HUES48 (cell line): Measurements from ENCODE around the gene ABRACL.
A peak's percentile ranks its signal among the peaks of the same experiment; 100 is the strongest.
"Not testable (repeated sequence)": the region's sequence is repeated elsewhere in the genome, so short reads cannot be mapped to it uniquely, and the experiment has no call there.

Experiments
- H3K27ac ChIP-seq: one replicate; pipeline ENCODE4 v1.7.0; 2013; ENCODE audit warnings: low read depth, low read length, inconsistent platforms
- H3K27me3 ChIP-seq: 2 replicates; pipeline ENCODE4 v1.6.1; 2013; ENCODE audit warnings: mild to moderate bottlenecking, low read length; ENCODE audit not compliant: control insufficient read depth, insufficient read depth
- H3K36me3 ChIP-seq: 2 replicates; pipeline ENCODE4 v1.6.1; 2013; ENCODE audit warnings: low read length; ENCODE audit not compliant: control insufficient read depth, insufficient read depth
- H3K4me1 ChIP-seq: 2 replicates; pipeline ENCODE4 v1.6.1; 2013; ENCODE audit warnings: mild to moderate bottlenecking, low read length; ENCODE audit not compliant: control insufficient read depth, insufficient read depth
- H3K4me3 ChIP-seq: 2 replicates; pipeline ENCODE4 v1.5.1; 2013; ENCODE audit warnings: mild to moderate bottlenecking, low read depth, low read length
- H3K9ac ChIP-seq: 2 replicates; pipeline ENCODE4 v1.6.1; 2013; ENCODE audit warnings: mild to moderate bottlenecking, low read depth, low read length, moderate library complexity
- H3K9me3 ChIP-seq: 2 replicates; pipeline ENCODE4 v1.6.1; 2013; ENCODE audit warnings: low read length; ENCODE audit not compliant: control insufficient read depth, insufficient read depth

ABRACL gene

GRCh38 chr6:139029470-139030227 lies 1.1 kb downstream of the ABRACL start:
- peak overlapping the region; percentile 92 for H3K27ac ChIP-seq

GRCh38 chr6:139030228-139030963 lies 1.9 kb downstream of the ABRACL start:
- peaks cover 20% of the 10 kb centered on the region for H3K36me3 ChIP-seq
- peak overlapping the region; percentile 92 for H3K4me3 ChIP-seq
- H3K4me1 ChIP-seq, result peaks cover 38% of the 10 kb centered on the region
- H3K9ac ChIP-seq, result peak overlapping the region; percentile 90; the same call in 1 of the 2 replicates
- no peaks in the 10 kb centered on the region for H3K27me3 ChIP-seq
- no peaks in the 10 kb centered on the region for H3K9me3 ChIP-seq
- H3K27ac ChIP-seq, result peak overlapping the region; percentile 92

More at GRCh38 chr6:139029470-139030227, 1.1 kb downstream of the ABRACL start:
- no peaks in the 10 kb centered on the region for H3K9me3 ChIP-seq
- peaks cover 12% of the 10 kb centered on the region for H3K36me3 ChIP-seq
- peak overlapping the region; percentile 92 for H3K4me3 ChIP-seq
- H3K27me3 ChIP-seq, result no peaks in the 10 kb centered on the region
- H3K9ac ChIP-seq, result peak overlapping the region; percentile 90
- peaks cover 38% of the 10 kb centered on the region for H3K4me1 ChIP-seq

- no peak overlapping the region for H3K4me3 ChIP-seq
- no peaks in the 10 kb centered on the region for H3K27me3 ChIP-seq
- H3K9ac ChIP-seq, result no peak overlapping the region
- peaks cover 82% of the 10 kb centered on the region for H3K36me3 ChIP-seq
- H3K4me1 ChIP-seq, result peaks cover 15% of the 10 kb centered on the region; the same call in 1 of the 2 replicates
- no peak overlapping the region for H3K27ac ChIP-seq
- no peaks in the 10 kb centered on the region for H3K9me3 ChIP-seq
These were observed 8.9 kb downstream of the ABRACL start for GRCh38 chr6:139037490-139037889.

- H3K36me3 ChIP-seq, result peaks cover 39% of the 10 kb centered on the region
- H3K27me3 ChIP-seq, result no peaks in the 10 kb centered on the region
- H3K4me1 ChIP-seq, result no peaks in the 10 kb centered on the region
- no peak overlapping the region for H3K4me3 ChIP-seq
- H3K9me3 ChIP-seq, result no peaks in the 10 kb centered on the region
- no peak overlapping the region for H3K9ac ChIP-seq
- no peak overlapping the region for H3K27ac ChIP-seq
These were observed 15.7 kb downstream of the ABRACL start for GRCh38 chr6:139044250-139044649.

- H3K4me3 ChIP-seq, result no peak overlapping the region
- no peaks in the 10 kb centered on the region for H3K9me3 ChIP-seq
- H3K27me3 ChIP-seq, result no peaks in the 10 kb centered on the region
- H3K27ac ChIP-seq, result no peak overlapping the region
- H3K9ac ChIP-seq, result no peak overlapping the region
- H3K4me1 ChIP-seq, result no peaks in the 10 kb centered on the region
- H3K36me3 ChIP-seq, result peaks cover 6% of the 10 kb centered on the region
These were observed 19.1 kb downstream of the ABRACL start for GRCh38 chr6:139047677-139048076.

- not testable (repeated sequence) for H3K36me3 ChIP-seq, H3K27ac ChIP-seq, H3K4me1 ChIP-seq, H3K9ac ChIP-seq, H3K9me3 ChIP-seq, H3K4me3 ChIP-seq, H3K27me3 ChIP-seq
These were observed 20.4 kb downstream of the ABRACL start for GRCh38 chr6:139048912-139049311.

- H3K9ac ChIP-seq, H3K4me3 ChIP-seq, H3K9me3 ChIP-seq, H3K4me1 ChIP-seq, H3K27ac ChIP-seq, H3K27me3 ChIP-seq, H3K36me3 ChIP-seq: not testable (repeated sequence)
These were observed 21.7 kb downstream of the ABRACL start for GRCh38 chr6:139050131-139050769.

GRCh38 chr6:139050770-139051313 lies 22.3 kb downstream of the ABRACL start:
- no peak overlapping the region for H3K9ac ChIP-seq
- no peaks in the 10 kb centered on the region for H3K36me3 ChIP-seq

GRCh38 chr6:139051396-139052060 lies 23.0 kb downstream of the ABRACL start:
- H3K4me1 ChIP-seq, result no peaks in the 10 kb centered on the region
- H3K27ac ChIP-seq, result no peak overlapping the region
- no peak overlapping the region for H3K4me3 ChIP-seq
- H3K27me3 ChIP-seq, result no peaks in the 10 kb centered on the region
- no peak overlapping the region for H3K9ac ChIP-seq
- H3K36me3 ChIP-seq, result no peaks in the 10 kb centered on the region
- no peaks in the 10 kb centered on the region for H3K9me3 ChIP-seq

More at GRCh38 chr6:139050770-139051313, 22.3 kb downstream of the ABRACL start:
- Histone ChIP-seq H3K27me3 (no peaks in the 10 kb centered on the region), H3K4me1 (no peaks in the 10 kb centered on the region), H3K9me3 (no peaks in the 10 kb centered on the region), H3K4me3 (no peak overlapping the region), H3K27ac (no peak overlapping the region)

- H3K4me3 ChIP-seq, result no peak overlapping the region
- H3K4me1 ChIP-seq, result no peaks in the 10 kb centered on the region
- no peak overlapping the region for H3K27ac ChIP-seq
- no peaks in the 10 kb centered on the region for H3K27me3 ChIP-seq
- H3K36me3 ChIP-seq, result no peaks in the 10 kb centered on the region
- H3K9ac ChIP-seq, result no peak overlapping the region
- H3K9me3 ChIP-seq, result no peaks in the 10 kb centered on the region
These were observed 24.8 kb downstream of the ABRACL start for GRCh38 chr6:139053382-139053781.
